ENCODE measurements around the gene ARHGAP26.

DNA sequence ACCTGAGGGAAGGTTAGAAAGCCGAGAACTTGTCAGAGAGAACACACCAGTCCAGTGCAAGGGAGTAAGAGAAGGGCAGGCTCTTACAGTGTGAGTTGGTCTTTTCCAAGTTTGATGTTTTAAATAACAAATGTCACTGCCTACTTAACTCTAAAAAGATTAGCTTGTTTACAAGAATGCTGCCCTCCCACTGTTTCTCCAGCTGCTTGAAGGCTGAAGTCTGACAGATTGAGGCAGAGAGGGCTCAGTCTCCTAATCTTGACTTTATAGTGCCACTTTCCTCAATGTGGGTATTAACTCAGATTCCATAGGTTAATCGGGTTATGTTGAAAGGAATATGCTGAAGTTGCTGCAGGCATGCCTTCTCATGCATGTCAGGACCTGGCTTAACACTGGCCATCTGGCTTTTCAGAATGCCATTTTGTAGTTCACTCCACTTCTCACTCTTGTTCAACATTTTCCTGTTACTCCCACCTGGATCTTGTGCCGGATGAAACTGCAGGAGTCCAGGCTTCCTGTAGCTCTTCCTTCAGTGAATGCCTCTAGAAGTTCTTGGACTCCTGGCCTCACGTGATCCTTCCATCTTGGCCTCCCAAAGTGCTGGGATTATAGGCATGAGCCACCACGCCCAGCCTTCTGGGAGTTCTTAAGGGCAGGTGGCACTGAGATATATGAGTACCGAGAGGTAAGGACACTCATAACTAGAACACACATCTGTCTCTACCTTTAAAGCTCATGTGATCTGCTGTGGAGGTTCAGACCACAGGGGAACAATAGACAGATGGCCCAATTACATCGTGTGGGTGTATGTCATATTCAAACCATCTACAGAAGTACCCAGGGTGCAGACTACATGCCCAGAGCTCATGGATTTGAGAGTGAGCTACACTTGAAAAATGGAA is 249.7 kb downstream of the ARHGAP26 start:
- no peak for TF ChIP-seq EZH2 (IDR thresholded peaks at IDR 0.05; ENCODE audit: borderline replicate concordance, low read depth, low read length, severe bottlenecking)
- TF ChIP-seq, protein P1, sequence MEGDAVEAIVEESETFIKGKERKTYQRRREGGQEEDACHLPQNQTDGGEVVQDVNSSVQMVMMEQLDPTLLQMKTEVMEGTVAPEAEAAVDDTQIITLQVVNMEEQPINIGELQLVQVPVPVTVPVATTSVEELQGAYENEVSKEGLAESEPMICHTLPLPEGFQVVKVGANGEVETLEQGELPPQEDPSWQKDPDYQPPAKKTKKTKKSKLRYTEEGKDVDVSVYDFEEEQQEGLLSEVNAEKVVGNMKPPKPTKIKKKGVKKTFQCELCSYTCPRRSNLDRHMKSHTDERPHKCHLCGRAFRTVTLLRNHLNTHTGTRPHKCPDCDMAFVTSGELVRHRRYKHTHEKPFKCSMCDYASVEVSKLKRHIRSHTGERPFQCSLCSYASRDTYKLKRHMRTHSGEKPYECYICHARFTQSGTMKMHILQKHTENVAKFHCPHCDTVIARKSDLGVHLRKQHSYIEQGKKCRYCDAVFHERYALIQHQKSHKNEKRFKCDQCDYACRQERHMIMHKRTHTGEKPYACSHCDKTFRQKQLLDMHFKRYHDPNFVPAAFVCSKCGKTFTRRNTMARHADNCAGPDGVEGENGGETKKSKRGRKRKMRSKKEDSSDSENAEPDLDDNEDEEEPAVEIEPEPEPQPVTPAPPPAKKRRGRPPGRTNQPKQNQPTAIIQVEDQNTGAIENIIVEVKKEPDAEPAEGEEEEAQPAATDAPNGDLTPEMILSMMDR (IDR thresholded peaks at IDR 0.05; ENCODE audit: extremely low read depth in 1 of 2, insufficient read depth in 1 of 2, low read depth in 1 of 2, low read length in 2 of 2) = no peak
- TF ChIP-seq POLR2A (IDR thresholded peaks at IDR 0.05; ENCODE audit: low read depth, low read length) = no peak
- TF ChIP-seq POLR2AphosphoS5 (IDR thresholded peaks at IDR 0.05; ENCODE audit: insufficient read depth, low read depth, low read length) = no peak
- TF ChIP-seq, protein P2, sequence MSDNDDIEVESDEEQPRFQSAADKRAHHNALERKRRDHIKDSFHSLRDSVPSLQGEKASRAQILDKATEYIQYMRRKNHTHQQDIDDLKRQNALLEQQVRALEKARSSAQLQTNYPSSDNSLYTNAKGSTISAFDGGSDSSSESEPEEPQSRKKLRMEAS (IDR thresholded peaks at IDR 0.05; ENCODE audit: insufficient read depth, insufficient read length) = no peak
- TF ChIP-seq JUN (IDR thresholded peaks at IDR 0.05; ENCODE audit: borderline replicate concordance, insufficient read depth, insufficient read length, low read depth) = no peak
